Measurements from ENCODE around the gene ADAM33.

Gene ADAM33

DNA sequence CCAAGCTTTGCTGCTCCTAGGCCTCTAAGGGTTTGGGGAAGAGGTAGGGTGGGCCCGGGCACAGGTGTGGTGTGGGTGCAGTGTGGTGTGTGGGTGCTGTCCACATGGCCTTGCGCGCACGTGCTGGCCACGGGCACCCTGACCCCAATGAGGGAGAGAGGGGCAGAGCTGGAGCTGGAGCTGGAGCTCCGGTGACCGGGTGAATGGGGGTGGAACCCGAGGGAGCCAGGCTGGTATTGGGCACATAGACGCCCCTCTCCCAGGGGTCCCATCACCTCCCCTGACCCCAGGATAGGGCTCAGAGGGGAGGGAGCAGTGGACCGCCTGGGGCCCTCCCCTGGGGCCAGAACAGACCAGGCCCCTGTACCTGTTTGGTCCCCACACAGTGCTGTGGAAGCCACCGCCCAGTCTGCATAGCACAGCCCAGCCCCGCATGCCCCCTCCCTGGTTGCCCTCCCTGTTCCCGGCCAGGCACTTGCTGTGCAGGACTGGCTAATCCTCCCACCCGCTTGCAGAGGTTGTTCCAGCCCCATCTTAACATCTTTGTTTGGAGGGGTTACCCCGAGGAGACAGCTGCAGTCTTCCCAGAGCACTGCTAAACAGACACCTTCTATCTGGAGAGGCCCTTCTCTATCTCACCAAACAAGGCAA is 984 bp downstream of the ADAM33 start:
- H3K27ac Mint-ChIP-seq, result no peak overlapping the region
- H3K4me1 Mint-ChIP-seq, result peaks cover 13% of the 10 kb centered on the region
- H3K4me3 Mint-ChIP-seq, result peak overlapping the region in 1 of 2 donors; percentile 42
- no peaks in the 10 kb centered on the region for H3K9me3 Mint-ChIP-seq
- peak; percentile 46 for ATAC-seq
- DNase-seq, result no peak
- H3K27me3 Mint-ChIP-seq, result peaks cover 95% of the 10 kb centered on the region

DNA sequence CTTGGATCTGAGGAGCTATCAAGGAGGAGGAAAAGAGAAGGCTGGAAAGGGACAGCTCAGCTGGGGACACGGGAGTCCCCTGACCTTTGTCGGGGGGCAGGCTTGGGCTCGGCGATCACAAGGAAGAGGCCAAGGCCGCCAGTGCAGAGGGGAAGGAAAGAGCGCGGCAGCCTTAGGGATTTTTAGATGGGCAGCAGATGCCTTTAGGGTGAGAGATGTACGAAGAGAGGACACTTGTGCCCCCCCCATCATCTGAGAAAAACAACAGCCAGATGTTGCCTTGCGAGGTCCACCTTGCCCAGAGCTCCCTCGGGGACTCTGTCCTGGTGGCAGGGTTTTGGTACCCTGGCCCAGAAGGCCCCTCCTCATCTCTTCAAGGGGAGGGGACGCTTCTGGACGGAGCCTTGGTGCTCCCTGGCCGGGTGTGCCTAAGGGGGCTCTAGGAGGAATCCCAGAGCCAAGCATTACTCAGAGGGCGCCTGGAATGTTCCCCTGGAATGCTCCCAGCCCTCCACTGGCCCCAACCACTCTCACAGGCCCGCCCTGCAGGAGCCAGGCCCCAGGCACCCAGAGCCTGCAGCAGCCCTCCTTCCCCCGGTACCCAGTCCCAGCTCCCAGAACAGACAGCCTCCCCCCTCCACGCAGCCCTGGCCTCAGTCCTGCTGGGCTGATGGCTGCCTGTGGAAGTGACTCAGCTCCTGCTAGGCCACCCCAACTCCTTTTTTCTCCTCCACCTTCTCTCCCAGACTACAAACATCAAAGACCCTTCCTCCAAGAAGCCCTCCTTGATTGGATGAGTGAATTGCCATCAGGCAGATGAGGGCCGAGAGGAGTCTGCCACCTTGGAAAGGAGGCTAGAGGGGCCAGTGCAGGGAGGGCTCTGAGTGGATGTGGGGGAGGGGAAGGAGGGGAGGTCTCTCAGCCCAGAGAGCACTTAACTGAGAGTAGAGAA is 1.8 kb downstream of the ADAM33 start:
- no peak overlapping the region for H3K27ac Mint-ChIP-seq
- no peak for ATAC-seq
- peaks cover 95% of the 10 kb centered on the region for H3K27me3 Mint-ChIP-seq
- DNase-seq, result no peak
- no peak overlapping the region for H3K4me3 Mint-ChIP-seq
- no peaks in the 10 kb centered on the region for H3K9me3 Mint-ChIP-seq
- peaks cover 13% of the 10 kb centered on the region for H3K4me1 Mint-ChIP-seq

DNA sequence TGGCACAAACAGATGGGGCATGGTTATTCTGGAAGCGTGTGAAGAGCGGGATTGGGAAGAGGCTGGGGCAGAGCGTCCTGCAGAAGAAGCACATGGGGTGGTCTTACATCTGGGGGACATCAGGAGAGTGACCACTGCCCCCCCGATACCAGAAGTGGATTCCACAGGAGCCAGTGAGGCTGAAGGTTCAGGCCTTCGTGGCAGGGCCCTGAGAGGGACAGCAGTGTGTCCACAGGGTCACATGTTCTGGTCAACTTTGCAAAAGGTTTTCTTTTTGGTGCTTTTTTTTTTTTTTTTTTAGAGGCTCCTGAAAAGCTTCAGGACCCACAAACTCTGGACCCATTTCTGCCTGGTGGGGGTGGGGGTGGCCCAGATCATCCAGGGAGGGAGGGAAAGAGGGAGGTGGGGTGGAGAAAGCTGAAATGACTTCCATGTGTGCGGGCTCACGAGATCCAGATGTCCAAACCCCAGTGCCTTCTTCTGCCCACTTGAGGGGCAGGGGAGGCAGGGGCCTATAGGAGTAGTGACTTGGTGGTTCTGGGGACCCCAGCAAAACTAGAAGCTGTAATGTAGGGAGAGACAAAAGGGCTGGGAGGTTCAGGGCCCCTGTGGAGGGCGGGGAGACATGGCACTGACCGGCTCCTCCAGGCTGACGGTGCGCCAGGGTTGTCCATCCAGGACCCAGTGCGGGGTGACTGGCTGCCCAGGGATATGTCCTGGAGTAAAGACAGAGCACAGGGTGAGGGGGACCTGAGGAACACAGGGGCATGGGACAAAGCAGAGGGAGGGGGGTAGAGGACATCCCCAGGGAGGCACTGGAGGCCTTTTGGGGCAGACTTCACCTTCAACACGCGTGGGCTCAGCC is 2.7 kb downstream of the ADAM33 start:
- DNase-seq, result no peak
- Mint-ChIP-seq H3K4me3 (no peak overlapping the region), H3K27ac (no peak overlapping the region), H3K27me3 (peaks cover 96% of the 10 kb centered on the region), H3K4me1 (peaks cover 13% of the 10 kb centered on the region), H3K9me3 (no peaks in the 10 kb centered on the region)
- no peak for ATAC-seq

DNA sequence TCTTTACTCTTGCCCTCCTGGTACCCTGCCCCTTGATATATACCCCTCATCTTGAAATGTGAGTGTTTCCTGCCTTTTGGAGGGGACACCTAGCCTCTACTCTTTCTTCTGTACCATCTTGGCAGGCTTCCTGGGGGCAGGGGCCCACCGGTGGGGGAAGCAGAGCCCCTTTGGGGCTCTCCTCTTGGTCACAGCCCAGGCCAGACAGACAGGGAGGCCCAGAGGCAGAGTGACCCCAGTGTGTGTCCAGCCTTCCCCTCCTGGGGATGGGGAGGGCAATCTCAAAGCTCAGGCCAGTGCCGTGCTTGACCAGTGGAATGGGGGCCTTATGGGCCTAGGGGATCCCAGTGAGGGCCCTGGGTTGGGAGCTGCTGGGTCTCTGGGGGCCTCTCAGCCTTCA is 3.6 kb downstream of the ADAM33 start:
- DNase-seq, result no peak
- H3K4me3 Mint-ChIP-seq, result no peak overlapping the region
- ATAC-seq, result no peak
- peaks cover 13% of the 10 kb centered on the region for H3K4me1 Mint-ChIP-seq
- no peaks in the 10 kb centered on the region for H3K9me3 Mint-ChIP-seq
- no peak overlapping the region for H3K27ac Mint-ChIP-seq
- peaks cover 97% of the 10 kb centered on the region for H3K27me3 Mint-ChIP-seq

DNA sequence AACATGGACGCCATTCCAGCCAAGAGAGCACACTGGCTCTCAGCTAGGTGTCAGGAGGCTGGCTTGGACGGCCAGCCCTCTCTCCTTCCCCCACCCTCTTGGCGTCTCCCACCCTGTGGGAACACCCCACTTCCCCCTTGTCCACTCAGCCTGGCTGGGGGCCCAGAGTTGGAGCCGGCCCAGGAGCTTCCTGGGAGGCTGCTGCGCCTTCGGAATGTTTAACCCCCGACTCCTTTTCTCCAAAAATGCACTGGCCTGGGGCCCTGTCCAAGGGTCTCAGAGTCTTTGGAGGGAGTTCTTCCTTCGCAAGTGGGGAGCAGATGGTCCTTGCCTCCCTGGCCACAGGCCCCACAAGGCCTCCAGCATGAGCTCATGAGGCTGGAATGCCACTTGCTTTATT is 4.1 kb downstream of the ADAM33 start:
- no peak overlapping the region for H3K27ac Mint-ChIP-seq
- H3K4me1 Mint-ChIP-seq, result peaks cover 17% of the 10 kb centered on the region
- H3K4me3 Mint-ChIP-seq, result no peak overlapping the region
- no peaks in the 10 kb centered on the region for H3K9me3 Mint-ChIP-seq
- no peak for ATAC-seq
- no peak for DNase-seq
- peaks cover 97% of the 10 kb centered on the region for H3K27me3 Mint-ChIP-seq

DNA sequence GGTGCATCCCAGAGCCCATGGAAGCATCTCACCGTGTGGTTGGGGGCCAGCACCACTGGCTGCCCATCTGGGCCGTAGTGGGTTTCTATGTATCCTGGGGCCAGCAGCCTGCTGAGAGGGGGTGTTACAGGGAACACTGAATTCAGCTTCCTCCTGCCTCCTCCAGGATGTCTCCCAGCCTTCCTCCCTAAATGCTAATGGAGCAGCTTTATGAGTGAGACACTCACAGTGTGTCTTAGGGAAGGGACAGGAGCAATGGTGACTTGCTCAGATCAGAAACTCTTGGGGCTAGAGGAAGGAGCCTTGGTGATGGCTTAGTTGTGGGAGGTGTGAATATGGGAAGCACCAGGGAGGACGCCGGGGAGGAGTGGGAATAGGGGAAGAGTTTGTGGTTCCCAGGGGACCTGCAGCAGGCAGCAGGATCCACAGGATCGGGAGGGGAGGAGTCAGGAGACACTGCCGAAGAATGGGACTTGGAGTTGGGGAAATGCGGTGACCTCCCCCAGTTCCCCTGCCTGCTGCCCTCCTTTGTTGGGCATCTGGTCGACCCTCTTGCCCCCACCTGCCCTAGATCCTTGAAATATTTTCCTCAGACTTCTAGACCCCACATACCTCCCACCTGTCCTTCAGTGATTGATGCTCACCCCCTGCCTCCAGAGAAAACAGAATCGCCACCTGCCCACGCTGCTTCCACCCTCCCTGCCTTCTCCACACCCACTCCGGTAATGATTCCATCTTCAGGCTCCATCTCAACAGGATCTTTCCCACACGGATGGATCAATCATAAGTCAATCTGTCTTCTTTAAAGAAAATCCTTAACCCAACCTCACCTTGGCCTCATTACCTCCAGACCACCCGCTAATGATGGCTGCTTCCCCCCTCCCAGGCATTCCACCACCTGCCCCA is 6.6 kb downstream of the ADAM33 start:
- no peak overlapping the region for H3K4me3 Mint-ChIP-seq
- no peaks in the 10 kb centered on the region for H3K9me3 Mint-ChIP-seq
- no peak for DNase-seq

DNA sequence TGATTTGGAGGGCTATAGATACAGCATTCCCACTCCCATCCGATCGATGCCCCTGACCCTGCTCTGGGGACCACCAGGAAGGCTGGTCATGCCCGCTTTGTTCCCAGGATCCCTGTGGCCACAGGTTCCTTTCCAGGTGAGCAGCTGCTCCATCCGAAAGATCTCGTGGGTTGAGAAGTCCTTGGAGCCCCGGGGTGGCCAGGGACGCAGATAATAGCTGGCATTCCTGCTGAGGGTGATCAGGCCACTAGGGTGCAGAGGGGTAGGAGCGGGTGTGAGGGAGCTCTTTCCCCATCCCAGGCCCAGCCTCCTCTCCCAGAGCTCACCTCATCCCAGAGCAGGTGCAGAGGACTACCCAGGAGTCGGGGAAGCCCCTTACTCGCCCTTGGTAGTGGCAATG is 7.4 kb downstream of the ADAM33 start:
- ATAC-seq, result no peak
- no peak overlapping the region for H3K4me3 Mint-ChIP-seq
- no peak for DNase-seq
- H3K9me3 Mint-ChIP-seq, result no peaks in the 10 kb centered on the region
- H3K27ac Mint-ChIP-seq, result no peak overlapping the region
- H3K4me1 Mint-ChIP-seq, result peaks cover 18% of the 10 kb centered on the region
- H3K27me3 Mint-ChIP-seq, result peaks cover 99% of the 10 kb centered on the region

More for the DNA sequence above, 6.6 kb downstream of the ADAM33 start:
- H3K4me1 Mint-ChIP-seq, result peaks cover 18% of the 10 kb centered on the region
- H3K27me3 Mint-ChIP-seq, result peaks cover 99% of the 10 kb centered on the region
- no peak overlapping the region for H3K27ac Mint-ChIP-seq
- ATAC-seq, result no peak

DNA sequence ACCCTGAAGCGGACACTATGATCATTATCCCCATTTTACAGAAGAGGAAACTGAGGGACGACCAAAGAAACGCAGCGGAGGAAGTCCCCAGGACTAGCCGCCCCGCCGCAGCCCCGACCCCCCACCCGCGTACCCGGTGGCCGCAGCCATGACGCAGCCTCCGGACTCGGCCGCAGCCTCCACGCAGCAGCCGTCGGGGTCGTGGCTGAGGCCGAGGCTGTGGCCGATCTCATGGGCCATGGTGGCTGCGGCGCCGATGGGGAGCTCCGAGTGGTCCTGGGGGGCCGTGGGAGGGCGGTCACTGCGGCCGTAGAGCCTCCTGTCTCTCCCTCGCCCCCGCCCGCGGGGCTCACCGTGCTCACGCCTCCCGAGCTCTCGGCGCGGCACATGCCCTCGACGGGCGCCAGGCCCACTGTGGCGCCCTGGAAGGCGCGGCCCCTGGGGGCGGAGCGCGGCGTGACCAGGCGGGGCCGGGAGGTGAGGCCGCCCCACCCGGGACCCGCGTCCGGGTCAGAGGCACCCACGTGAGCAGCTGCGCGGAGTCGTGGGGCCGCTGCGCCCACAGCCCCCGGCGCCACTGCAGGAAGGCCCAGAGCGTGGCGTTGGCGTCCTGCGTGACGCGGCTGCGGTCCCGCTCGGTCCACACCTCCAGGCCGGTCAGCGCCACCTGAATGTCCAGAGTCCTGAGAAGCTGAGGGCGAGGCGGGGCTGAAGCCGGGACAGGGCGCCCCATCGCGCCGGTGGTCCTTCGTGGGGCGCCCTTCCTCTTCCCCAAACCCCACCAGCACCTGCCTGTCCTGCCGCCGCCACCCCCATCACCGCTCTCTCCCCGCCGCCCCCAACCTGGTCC is 8.4 kb downstream of the ADAM33 start:
- Mint-ChIP-seq H3K27ac (no peak overlapping the region), H3K27me3 (peaks cover 99% of the 10 kb centered on the region), H3K4me3 (peak overlapping the region in 1 of 2 donors; percentile 26)

DNA sequence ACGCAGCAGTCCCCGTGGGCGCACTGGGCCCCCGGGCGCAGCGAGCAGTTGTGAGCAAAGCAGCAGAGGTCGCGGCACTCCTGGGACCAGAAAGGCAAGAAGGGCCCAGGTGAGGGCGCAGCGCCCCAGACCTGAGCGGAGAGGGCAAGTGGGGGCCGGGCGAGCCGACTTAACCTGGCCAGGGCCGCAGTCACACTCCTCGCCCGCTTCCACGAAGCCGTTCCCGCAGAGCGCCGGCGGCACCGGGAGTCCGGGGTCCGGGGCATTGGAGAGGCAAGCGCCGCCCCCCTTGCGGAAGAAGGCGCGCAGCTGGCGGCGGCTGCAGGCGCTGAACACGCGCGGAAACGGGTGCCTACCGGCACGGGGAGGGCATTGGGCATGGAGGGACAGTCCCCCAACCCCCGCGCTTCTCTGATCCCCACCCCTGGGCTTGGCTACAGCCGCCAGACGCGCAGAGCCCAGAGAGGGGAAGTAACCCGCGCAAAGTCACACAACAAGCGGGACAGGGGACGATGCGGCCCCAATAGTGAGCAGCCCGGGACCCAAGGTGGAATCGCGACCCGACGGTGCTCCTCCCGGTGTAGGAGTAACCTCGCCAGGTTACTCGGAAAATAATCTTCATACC is 9.2 kb downstream of the ADAM33 start:
- peak in 1 of 2 donors; percentile 31 for DNase-seq
- peak overlapping the region; percentile 35 to 58 for H3K4me3 Mint-ChIP-seq
- H3K9me3 Mint-ChIP-seq, result no peaks in the 10 kb centered on the region
- H3K27ac Mint-ChIP-seq, result no peak overlapping the region
- ATAC-seq, result peak; percentile 29
- peaks cover 18% of the 10 kb centered on the region for H3K4me1 Mint-ChIP-seq
- peaks cover 99% of the 10 kb centered on the region for H3K27me3 Mint-ChIP-seq

More for the DNA sequence above, 8.4 kb downstream of the ADAM33 start:
- no peaks in the 10 kb centered on the region for H3K9me3 Mint-ChIP-seq
- ATAC-seq (no peak), DNase-seq (no peak)
- H3K4me1 Mint-ChIP-seq, result peaks cover 18% of the 10 kb centered on the region

DNA sequence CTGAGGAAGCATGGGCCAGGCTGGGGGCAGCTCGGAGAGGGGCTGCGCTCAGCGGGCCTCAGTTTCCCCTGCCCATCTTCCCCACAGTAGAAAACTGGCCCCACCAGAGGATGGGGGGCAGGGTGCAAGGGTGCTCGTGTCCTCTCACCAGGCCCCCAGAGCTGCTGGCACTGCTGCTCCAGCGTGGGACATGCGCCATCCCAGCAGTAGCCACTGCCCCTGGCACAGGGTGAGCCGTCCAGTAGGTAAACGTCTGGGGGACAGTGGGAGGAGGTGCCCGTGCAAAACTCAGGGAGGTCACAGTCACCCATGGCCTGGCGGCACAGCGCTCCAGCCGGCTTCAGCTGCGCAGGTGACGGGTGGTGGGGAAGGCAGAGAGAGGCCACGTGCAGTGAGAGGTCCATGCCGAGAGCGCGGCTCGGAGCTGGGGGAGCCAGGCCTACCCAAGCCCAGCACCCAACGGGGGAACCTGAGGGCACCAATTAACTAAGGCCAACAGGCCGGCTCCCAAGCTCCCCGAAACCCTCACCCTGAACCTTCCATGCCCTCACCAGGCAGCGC is 9.7 kb downstream of the ADAM33 start:
- no peak for ATAC-seq
- H3K4me3 Mint-ChIP-seq, result peak overlapping the region; percentile 35 to 58

DNA sequence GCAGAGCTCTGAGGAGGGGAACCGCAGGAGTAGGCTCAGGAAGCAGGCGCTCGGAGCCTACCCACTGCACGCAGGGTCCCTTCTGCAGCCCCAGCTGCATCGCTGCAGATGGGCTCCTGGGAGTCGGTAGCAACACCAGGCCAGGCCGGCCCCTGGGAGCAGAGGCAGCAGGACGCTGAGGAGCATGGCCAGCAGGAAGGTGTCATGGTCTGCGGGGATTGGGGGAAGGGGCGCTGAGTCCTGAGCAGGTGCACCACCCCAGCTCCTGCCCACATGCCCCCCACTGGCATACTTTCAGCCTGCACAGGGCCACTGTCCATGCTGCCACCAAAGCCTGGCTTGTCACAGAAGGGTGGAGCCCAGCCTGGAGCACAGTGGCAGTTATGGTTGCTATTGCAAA is 10.9 kb downstream of the ADAM33 start:
- H3K4me1 Mint-ChIP-seq, result peaks cover 30% of the 10 kb centered on the region
- ATAC-seq (no peak), DNase-seq (no peak)
- no peak overlapping the region for H3K4me3 Mint-ChIP-seq
- no peak overlapping the region for H3K27ac Mint-ChIP-seq
- H3K9me3 Mint-ChIP-seq, result no peaks in the 10 kb centered on the region
- peaks cover 87% of the 10 kb centered on the region for H3K27me3 Mint-ChIP-seq

More for the DNA sequence above, 9.7 kb downstream of the ADAM33 start:
- no peak overlapping the region for H3K27ac Mint-ChIP-seq
- H3K9me3 Mint-ChIP-seq, result no peaks in the 10 kb centered on the region
- DNase-seq, result no peak
- peaks cover 24% of the 10 kb centered on the region for H3K4me1 Mint-ChIP-seq
- peaks cover 98% of the 10 kb centered on the region for H3K27me3 Mint-ChIP-seq

DNA sequence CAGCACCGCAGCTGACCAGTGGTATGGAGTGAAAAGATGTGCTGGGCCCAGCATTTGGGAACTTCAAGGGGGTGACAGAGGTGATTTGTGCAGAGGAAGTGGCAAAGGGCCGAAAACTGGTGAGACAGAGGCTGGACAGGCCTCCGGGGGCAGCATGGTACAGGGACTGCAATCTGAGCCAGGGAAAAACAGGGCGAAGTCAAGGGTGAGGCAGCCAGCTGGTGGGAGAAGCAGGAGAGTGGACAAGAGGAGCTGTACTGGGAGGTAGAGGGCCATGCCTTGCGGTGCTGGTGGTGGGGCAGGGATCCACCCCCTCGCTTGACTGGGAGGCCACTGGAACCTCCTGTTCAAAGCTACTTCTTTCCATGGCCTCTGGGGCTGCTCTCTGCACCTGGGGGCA is 11.3 kb downstream of the ADAM33 start:
- DNase-seq (no peak), ATAC-seq (no peak)
- Mint-ChIP-seq H3K27me3 (peaks cover 82% of the 10 kb centered on the region), H3K9me3 (no peaks in the 10 kb centered on the region), H3K4me3 (no peak overlapping the region), H3K27ac (no peak overlapping the region), H3K4me1 (peaks cover 34% of the 10 kb centered on the region)

DNA sequence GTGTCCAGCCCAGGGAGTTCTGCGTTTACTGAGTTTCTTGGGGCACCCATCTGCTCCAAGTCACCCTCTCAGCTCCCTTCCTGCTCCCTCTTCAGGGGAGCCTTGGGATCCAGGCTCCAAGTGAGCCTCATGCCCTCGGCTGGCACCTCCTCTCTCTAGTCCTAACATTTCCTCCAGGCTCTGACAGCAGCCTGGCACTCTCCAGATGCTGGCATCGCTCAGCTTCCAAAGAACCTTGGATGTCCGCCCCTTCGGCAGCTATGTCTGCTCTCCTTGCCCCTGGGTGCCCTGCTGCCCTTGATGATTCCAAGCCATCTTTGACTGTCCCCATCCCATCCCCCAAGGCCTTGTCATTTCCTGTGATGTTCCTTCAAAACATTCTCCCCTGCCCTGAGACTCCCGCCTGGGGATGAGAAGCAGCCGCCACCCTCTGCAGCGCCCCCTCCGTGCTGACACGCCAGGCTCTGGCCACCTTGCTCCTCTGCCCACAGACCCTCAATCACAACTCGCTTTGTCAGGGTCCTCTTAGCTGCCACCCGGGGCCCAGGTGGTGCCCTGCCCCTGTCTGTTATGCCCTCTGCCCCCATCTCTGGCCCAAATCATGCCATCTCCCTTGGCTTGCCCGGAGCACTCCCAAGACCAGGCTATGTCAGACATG is 12.0 kb downstream of the ADAM33 start:
- ATAC-seq, result no peak
- Mint-ChIP-seq H3K4me1 (peaks cover 41% of the 10 kb centered on the region), H3K27ac (no peak overlapping the region), H3K9me3 (no peaks in the 10 kb centered on the region), H3K27me3 (peaks cover 78% of the 10 kb centered on the region), H3K4me3 (no peak overlapping the region)
- DNase-seq, result no peak

Data from stimulated activated naive CD8-positive, alpha-beta T cell treated with anti-CD3 and anti-CD28 coated beads, Interleukin-15, amount 100 ng/mL, for 72 hours (primary cell).